ENCODE results near the gene TMEM192.

DNA sequence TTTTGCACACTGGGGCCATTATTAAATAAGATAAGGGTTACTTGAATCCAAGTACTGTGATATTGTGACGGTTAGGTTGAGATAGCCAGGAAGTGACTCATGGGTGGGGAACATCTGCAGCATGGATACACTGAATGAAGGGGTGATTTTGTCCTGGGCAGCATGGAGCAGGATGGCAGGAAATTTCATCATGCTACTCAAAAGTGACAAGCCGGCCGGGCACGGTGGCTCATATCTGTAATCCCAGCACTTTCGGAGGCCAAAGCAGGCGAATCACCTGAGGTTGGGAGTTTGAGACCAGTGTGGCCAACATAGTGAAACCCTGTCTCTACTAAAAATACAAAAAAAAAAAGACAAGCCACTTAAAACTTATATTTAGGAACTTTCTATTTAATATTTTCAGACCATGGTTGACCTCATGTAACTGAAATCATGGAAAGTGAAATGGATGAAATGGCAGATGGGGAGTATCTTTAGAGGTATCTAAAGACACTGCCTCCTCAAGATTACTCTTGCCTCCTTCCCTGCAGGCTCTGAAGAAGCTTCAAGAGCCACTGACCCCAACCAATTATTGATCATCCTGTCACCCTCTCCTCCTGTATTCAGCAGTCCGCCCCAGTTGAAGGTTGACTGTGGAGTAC, 84.8 kb downstream of the TMEM192 start:
- TF ChIP-seq, protein P1, sequence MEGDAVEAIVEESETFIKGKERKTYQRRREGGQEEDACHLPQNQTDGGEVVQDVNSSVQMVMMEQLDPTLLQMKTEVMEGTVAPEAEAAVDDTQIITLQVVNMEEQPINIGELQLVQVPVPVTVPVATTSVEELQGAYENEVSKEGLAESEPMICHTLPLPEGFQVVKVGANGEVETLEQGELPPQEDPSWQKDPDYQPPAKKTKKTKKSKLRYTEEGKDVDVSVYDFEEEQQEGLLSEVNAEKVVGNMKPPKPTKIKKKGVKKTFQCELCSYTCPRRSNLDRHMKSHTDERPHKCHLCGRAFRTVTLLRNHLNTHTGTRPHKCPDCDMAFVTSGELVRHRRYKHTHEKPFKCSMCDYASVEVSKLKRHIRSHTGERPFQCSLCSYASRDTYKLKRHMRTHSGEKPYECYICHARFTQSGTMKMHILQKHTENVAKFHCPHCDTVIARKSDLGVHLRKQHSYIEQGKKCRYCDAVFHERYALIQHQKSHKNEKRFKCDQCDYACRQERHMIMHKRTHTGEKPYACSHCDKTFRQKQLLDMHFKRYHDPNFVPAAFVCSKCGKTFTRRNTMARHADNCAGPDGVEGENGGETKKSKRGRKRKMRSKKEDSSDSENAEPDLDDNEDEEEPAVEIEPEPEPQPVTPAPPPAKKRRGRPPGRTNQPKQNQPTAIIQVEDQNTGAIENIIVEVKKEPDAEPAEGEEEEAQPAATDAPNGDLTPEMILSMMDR (IDR thresholded peaks at IDR 0.05) = no peak
- TF ChIP-seq POLR2A (IDR thresholded peaks at IDR 0.05) = no peak
